ENCODE measurements around the gene PPP1R27. TPM values are rescaled to one million over a fixed set of nuclear protein-coding genes. Genes with fewer than 3 reads are reported as not detected.

PPP1R27 gene
- polyA plus RNA-seq, 1 experiment: not detected

- no peaks in the 10 kb centered on the region for H3K36me3 ChIP-seq (ENCODE audit: control insufficient read depth, insufficient read depth, low read length)
- H3K4me3 ChIP-seq (ENCODE audit: low read depth, low read length): no peak overlapping the region
- CTCF ChIA-PET: interaction anchor here (0.6 kb wide), 1 partner anchor 69 kb away, joined by 3 read pairs; no protein-coding TSS in a partner anchor
- peaks cover 42% of the 10 kb centered on the region for H3K27me3 ChIP-seq (ENCODE audit: control insufficient read depth, insufficient read depth, low read length)
- TF ChIP-seq CTCF (IDR thresholded peaks at IDR 0.05; ENCODE audit: insufficient read depth, low read depth, low read length): no peak
- no peak for DNase-seq (ENCODE audit: low read depth)
- POLR2A ChIA-PET: no interaction called here
These were observed 32.6 kb downstream of the PPP1R27 start for GRCh38 chr17:81802048-81802758.

GRCh38 chr17:81801327-81801726 is 33.5 kb downstream of the PPP1R27 start:
- no peak for TF ChIP-seq CTCF (IDR thresholded peaks at IDR 0.05; ENCODE audit: insufficient read depth, low read depth, low read length)

GRCh38 chr17:81794509-81794908 is 40.3 kb downstream of the PPP1R27 start:
- H3K27me3 ChIP-seq (ENCODE audit: control insufficient read depth, insufficient read depth, low read length): 0 out of 2 replicates have a peak, but pooled peaks cover 3% of the 10 kb centered on the region
- no peaks in the 10 kb centered on the region for H3K36me3 ChIP-seq (ENCODE audit: control insufficient read depth, insufficient read depth, low read length)
- POLR2A ChIA-PET: no interaction called here
- TF ChIP-seq CTCF (IDR thresholded peaks at IDR 0.05; ENCODE audit: insufficient read depth, low read depth, low read length): no peak
- CTCF ChIA-PET: interaction anchor here (0.7 kb wide), 1 partner anchor 13 kb away, joined by 3 read pairs; no protein-coding TSS in a partner anchor
- H3K4me3 ChIP-seq (ENCODE audit: low read depth, low read length): no peak overlapping the region
- DNase-seq (ENCODE audit: low read depth): no peak

More at GRCh38 chr17:81801327-81801726, 33.5 kb downstream of the PPP1R27 start:
- Histone ChIP-seq H3K27me3 (ENCODE audit: control insufficient read depth, insufficient read depth, low read length) (peaks cover 38% of the 10 kb centered on the region), H3K4me3 (ENCODE audit: low read depth, low read length) (no peak overlapping the region), H3K36me3 (ENCODE audit: control insufficient read depth, insufficient read depth, low read length) (no peaks in the 10 kb centered on the region)
- POLR2A ChIA-PET: interaction anchor here (0.6 kb wide), 1 partner anchor 70 kb away, joined by 3 read pairs; no protein-coding TSS in a partner anchor
- no peak for DNase-seq (ENCODE audit: low read depth)
- CTCF ChIA-PET: no interaction called here

- no peak for DNase-seq (ENCODE audit: low read depth)
- Histone ChIP-seq H3K4me3 (ENCODE audit: low read depth, low read length) (no peak overlapping the region), H3K27me3 (ENCODE audit: control insufficient read depth, insufficient read depth, low read length) (0 out of 2 replicates have a peak, but pooled peaks cover 3% of the 10 kb centered on the region), H3K36me3 (ENCODE audit: control insufficient read depth, insufficient read depth, low read length) (no peaks in the 10 kb centered on the region)
- POLR2A ChIA-PET: no interaction called here
- TF ChIP-seq CTCF (IDR thresholded peaks at IDR 0.05; ENCODE audit: insufficient read depth, low read depth, low read length): no peak
- CTCF ChIA-PET: no interaction called here
These were observed 40.8 kb downstream of the PPP1R27 start for GRCh38 chr17:81794074-81794476.

GRCh38 chr17:81792675-81793615 is 41.9 kb downstream of the PPP1R27 start:
- ChIA-PET CTCF (no interaction called here), POLR2A (no interaction called here)
- no peak for TF ChIP-seq CTCF (IDR thresholded peaks at IDR 0.05; ENCODE audit: insufficient read depth, low read depth, low read length)
- Histone ChIP-seq H3K27me3 (ENCODE audit: control insufficient read depth, insufficient read depth, low read length) (0 out of 2 replicates have a peak, but pooled peaks cover 3% of the 10 kb centered on the region), H3K4me3 (ENCODE audit: low read depth, low read length) (no peak overlapping the region), H3K36me3 (ENCODE audit: control insufficient read depth, insufficient read depth, low read length) (no peaks in the 10 kb centered on the region)
- no peak for DNase-seq (ENCODE audit: low read depth)
